B cell (primary cell): ENCODE measurements around the gene CORO1C.

Source experiments
- EZH2 ChIP-seq: IDR thresholded peaks from 2 replicates; pipeline ENCODE4 v1.6.1; 2012; ENCODE audit warnings: borderline replicate concordance, low read depth, mild to moderate bottlenecking, moderate library complexity, low read length; ENCODE audit not compliant: insufficient read depth, poor library complexity, severe bottlenecking
- TF ChIP-seq, protein P1 (sequence below): fragments of 200-600 bp; IDR thresholded peaks from one replicate; pipeline ENCODE4 v1.8.0; 2022; ENCODE audit warnings: antibody characterized with exemption, mild to moderate bottlenecking

GRCh38 chr12:108620236-108620879 lies 111.0 kb downstream of the CORO1C start:
- TF ChIP-seq, protein P1, sequence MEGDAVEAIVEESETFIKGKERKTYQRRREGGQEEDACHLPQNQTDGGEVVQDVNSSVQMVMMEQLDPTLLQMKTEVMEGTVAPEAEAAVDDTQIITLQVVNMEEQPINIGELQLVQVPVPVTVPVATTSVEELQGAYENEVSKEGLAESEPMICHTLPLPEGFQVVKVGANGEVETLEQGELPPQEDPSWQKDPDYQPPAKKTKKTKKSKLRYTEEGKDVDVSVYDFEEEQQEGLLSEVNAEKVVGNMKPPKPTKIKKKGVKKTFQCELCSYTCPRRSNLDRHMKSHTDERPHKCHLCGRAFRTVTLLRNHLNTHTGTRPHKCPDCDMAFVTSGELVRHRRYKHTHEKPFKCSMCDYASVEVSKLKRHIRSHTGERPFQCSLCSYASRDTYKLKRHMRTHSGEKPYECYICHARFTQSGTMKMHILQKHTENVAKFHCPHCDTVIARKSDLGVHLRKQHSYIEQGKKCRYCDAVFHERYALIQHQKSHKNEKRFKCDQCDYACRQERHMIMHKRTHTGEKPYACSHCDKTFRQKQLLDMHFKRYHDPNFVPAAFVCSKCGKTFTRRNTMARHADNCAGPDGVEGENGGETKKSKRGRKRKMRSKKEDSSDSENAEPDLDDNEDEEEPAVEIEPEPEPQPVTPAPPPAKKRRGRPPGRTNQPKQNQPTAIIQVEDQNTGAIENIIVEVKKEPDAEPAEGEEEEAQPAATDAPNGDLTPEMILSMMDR, result no peak
- no peak for TF ChIP-seq EZH2
